ENCODE measurements around the gene SNAP29. TPM values are rescaled to one million over a fixed set of nuclear protein-coding genes. Genes with fewer than 3 reads are reported as not detected.
A peak's percentile ranks its signal among the peaks of the same experiment; 100 is the strongest.

The SNAP29 gene
- total RNA-seq, 1 experiment from 2014 or later = 23.9 TPM

DNA sequence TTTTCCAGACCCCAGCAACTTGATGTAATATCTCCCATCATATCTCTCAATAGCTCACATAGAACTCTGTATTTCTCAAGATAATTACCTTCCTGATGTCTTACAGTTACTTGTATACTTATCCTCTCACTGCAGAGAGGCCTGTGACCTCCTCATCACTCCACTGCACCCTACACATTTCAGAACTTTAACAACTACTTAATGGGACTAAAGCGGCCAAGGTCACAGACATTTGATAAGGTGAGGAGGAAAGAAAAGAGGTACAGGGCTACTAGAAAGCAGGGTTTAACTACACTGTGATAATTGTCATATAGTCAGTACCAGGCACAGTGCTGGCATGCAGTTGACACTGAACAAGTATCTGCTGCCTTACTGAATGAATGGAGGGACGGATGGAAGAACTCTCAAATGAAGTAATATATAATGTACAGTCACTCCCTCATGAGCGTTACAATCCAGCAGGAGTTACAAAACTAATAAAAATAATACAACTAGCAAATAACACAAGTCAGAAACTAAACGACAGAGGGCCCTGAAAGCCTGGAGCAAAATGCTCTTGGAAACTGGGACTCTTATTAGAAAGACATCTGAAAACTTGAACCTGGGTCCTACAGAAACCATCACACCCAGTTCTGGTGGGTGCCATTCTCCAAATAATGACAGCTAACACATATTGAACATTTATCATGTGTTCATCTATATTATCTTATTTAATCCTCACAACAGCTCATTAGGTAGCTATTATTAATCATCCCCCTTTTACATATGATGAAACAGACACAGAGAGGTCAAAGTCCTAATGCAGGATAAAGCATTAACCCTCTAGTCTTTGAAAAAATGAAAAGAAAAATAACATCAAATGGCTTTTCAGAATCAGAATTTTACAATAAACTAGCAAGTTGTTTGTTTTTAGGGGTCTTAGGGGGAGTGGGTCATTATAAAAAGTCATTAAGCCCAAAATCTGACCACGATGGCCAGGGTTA is 14.5 kb upstream of the SNAP29 start:
- Histone ChIP-seq H3F3A (ENCODE audit: low read length, unreplicated experiment) (no peaks in the 10 kb centered on the region), H3K27ac (ENCODE audit: low read length) (no peak overlapping the region), H3K36me3 (ENCODE audit: low read depth, low read length) (no peaks in the 10 kb centered on the region), H3K9ac (ENCODE audit: low read length) (no peak overlapping the region), H2AFZ (ENCODE audit: low read length) (no peak overlapping the region), H3K9me2 (replicated peaks; ENCODE audit: low read length) (no peaks in the 10 kb centered on the region), H3K4me3 (ENCODE audit: low read length) (no peak overlapping the region), H3K9me3 (ENCODE audit: low read length) (no peaks in the 10 kb centered on the region), H3K27me3 (ENCODE audit: low read length) (no peaks in the 10 kb centered on the region), H4K20me1 (ENCODE audit: low read length) (no peaks in the 10 kb centered on the region), H3K4me2 (ENCODE audit: low read length) (peak overlapping the region; percentile 29), H3K4me1 (ENCODE audit: insufficient read depth, low read length) (peaks cover 11% of the 10 kb centered on the region), H3K79me2 (ENCODE audit: low read length) (peaks cover 79% of the 10 kb centered on the region)
- BruUV-seq (replicated peaks) = no TSS peak
- TF ChIP-seq EZH2 (IDR thresholded peaks at IDR 0.05; ENCODE audit: low read length, unreplicated experiment) (no peak), EZH2phosphoT487 (IDR thresholded peaks at IDR 0.05; ENCODE audit: borderline replicate concordance, low read length) (no peak)
- TF ChIP-seq, protein P1, sequence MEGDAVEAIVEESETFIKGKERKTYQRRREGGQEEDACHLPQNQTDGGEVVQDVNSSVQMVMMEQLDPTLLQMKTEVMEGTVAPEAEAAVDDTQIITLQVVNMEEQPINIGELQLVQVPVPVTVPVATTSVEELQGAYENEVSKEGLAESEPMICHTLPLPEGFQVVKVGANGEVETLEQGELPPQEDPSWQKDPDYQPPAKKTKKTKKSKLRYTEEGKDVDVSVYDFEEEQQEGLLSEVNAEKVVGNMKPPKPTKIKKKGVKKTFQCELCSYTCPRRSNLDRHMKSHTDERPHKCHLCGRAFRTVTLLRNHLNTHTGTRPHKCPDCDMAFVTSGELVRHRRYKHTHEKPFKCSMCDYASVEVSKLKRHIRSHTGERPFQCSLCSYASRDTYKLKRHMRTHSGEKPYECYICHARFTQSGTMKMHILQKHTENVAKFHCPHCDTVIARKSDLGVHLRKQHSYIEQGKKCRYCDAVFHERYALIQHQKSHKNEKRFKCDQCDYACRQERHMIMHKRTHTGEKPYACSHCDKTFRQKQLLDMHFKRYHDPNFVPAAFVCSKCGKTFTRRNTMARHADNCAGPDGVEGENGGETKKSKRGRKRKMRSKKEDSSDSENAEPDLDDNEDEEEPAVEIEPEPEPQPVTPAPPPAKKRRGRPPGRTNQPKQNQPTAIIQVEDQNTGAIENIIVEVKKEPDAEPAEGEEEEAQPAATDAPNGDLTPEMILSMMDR (conservative IDR thresholded peaks at IDR 0.05; ENCODE audit: low read depth, low read length) = no peak
- intact Hi-C loops (cut with micrococcal nuclease) = no loop called here
- ATAC-seq (no peak), DNase-seq (no peak)
- ChIA-PET POLR2A (ENCODE audit: unreplicated experiment) (no interaction called here), CTCF (no interaction called here)

DNA sequence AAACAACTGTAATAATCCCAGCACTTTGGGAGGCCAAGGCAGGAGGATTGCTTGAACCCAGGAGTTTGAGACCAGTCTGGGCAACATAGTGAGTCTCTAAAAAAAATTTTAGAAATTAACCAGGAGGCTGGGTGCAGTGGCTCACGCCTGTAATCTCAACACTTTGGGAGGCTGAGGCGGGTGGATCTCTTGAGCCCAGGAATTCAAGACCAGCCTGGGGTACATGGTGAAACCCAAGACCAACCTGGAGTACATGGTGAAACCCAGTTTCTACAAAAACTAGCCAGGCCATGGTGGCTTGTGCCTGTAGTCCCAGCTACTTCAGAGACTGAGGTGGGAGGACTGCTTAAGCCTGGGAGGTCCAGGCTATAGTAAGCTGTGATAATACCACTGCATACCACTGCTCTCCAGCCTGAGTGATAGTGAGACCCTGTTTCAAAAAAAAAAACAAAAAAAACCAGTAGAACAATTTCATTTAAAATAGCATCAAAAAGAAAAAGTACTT is 11.4 kb upstream of the SNAP29 start:
- Histone ChIP-seq H3K79me2 (ENCODE audit: low read length) (peaks cover 79% of the 10 kb centered on the region), H3K27me3 (ENCODE audit: low read length) (no peaks in the 10 kb centered on the region), H4K20me1 (ENCODE audit: low read length) (no peaks in the 10 kb centered on the region), H3K4me2 (ENCODE audit: low read length) (no peak overlapping the region), H3K4me1 (ENCODE audit: insufficient read depth, low read length) (peaks cover 11% of the 10 kb centered on the region), H3K9ac (ENCODE audit: low read length) (no peak overlapping the region), H3F3A (ENCODE audit: low read length, unreplicated experiment) (no peaks in the 10 kb centered on the region), H3K27ac (ENCODE audit: low read length) (no peak overlapping the region), H3K4me3 (ENCODE audit: low read length) (no peak overlapping the region), H3K9me2 (replicated peaks; ENCODE audit: low read length) (no peaks in the 10 kb centered on the region), H3K36me3 (ENCODE audit: low read depth, low read length) (no peaks in the 10 kb centered on the region), H3K9me3 (ENCODE audit: low read length) (no peaks in the 10 kb centered on the region), H2AFZ (ENCODE audit: low read length) (no peak overlapping the region)
- BruUV-seq (replicated peaks) = no TSS peak
- intact Hi-C loops (cut with micrococcal nuclease) = no loop called here
- TF ChIP-seq EZH2 (IDR thresholded peaks at IDR 0.05; ENCODE audit: low read length, unreplicated experiment) = no peak
- no peak for TF ChIP-seq EZH2phosphoT487 (IDR thresholded peaks at IDR 0.05; ENCODE audit: borderline replicate concordance, low read length)
- TF ChIP-seq, protein P1 (conservative IDR thresholded peaks at IDR 0.05; ENCODE audit: low read depth, low read length) = no peak
- DNase-seq (no peak), ATAC-seq (no peak)
- ChIA-PET POLR2A (ENCODE audit: unreplicated experiment) (no interaction called here), CTCF (no interaction called here)

DNA sequence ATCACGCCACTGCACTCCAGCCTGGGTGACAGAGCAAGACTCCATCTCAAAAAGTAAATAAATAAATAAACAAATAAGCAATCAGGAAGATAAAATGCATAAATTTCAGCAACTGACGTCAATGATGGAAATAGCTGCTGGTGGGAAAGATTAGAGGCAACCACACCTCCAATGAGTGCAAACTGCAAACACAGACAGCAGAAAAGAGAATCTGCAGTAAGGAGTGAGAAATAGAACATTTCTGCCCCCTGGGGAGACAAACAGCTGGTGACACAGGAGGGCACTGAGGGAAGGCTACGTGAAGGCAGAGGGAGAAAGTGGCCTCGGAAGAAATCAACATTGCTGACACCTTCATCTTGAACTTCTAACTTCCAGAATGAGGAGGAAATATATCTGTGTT is 6.7 kb upstream of the SNAP29 start:
- no peak for ATAC-seq
- no TSS peak for BruUV-seq (replicated peaks)
- H3K27me3 ChIP-seq (ENCODE audit: low read length) = no peaks in the 10 kb centered on the region

More for the DNA sequence above, 6.7 kb upstream of the SNAP29 start:
- H3F3A ChIP-seq (ENCODE audit: low read length, unreplicated experiment) = no peaks in the 10 kb centered on the region
- no peaks in the 10 kb centered on the region for H3K9me2 ChIP-seq (replicated peaks; ENCODE audit: low read length)
- no peak overlapping the region for H3K4me2 ChIP-seq (ENCODE audit: low read length)
- no peak overlapping the region for H3K27ac ChIP-seq (ENCODE audit: low read length)
- H3K9me3 ChIP-seq (ENCODE audit: low read length) = no peaks in the 10 kb centered on the region
- no peaks in the 10 kb centered on the region for H3K36me3 ChIP-seq (ENCODE audit: low read depth, low read length)
- ChIA-PET CTCF (no interaction called here), POLR2A (ENCODE audit: unreplicated experiment) (no interaction called here)
- peaks cover 93% of the 10 kb centered on the region for H3K79me2 ChIP-seq (ENCODE audit: low read length)
- no peak overlapping the region for H2AFZ ChIP-seq (ENCODE audit: low read length)
- DNase-seq = no peak
- H4K20me1 ChIP-seq (ENCODE audit: low read length) = peaks cover 11% of the 10 kb centered on the region; the same call in 1 of the 2 replicates
- no peak overlapping the region for H3K4me3 ChIP-seq (ENCODE audit: low read length)
- intact Hi-C loops (cut with micrococcal nuclease) = loop anchor here (10.0 kb wide), 1 partner anchor 47 kb away; no protein-coding TSS in a partner anchor
- peaks cover 6% of the 10 kb centered on the region for H3K4me1 ChIP-seq (ENCODE audit: insufficient read depth, low read length)
- no peak overlapping the region for H3K9ac ChIP-seq (ENCODE audit: low read length)
- TF ChIP-seq EZH2phosphoT487 (IDR thresholded peaks at IDR 0.05; ENCODE audit: borderline replicate concordance, low read length) (no peak), EZH2 (IDR thresholded peaks at IDR 0.05; ENCODE audit: low read length, unreplicated experiment) (no peak)
- TF ChIP-seq, protein P1 (conservative IDR thresholded peaks at IDR 0.05; ENCODE audit: low read depth, low read length) = no peak

Data from PC-3 (cell line).